B cell (primary cell): ENCODE measurements around the gene GSTO2. TPM values are rescaled to one million over a fixed set of nuclear protein-coding genes. Genes with fewer than 3 reads are reported as not detected.

Experiments
- ATAC-seq: fragments of 200-7000 bp; cut with Tn5 transposase; one replicate; pipeline ENCODE4 v1.10.0; 2021; ENCODE audit warnings: low read depth, mild to moderate bottlenecking, moderate number of reproducible peaks, moderate library complexity
- CTCF ChIA-PET: fragments of 350-600 bp; sonication (Branson Sonifier 250); formaldehyde crosslinking; loops from one replicate; lab custom pipeline; 2021; ENCODE audit warnings: antibody characterized with exemption, inconsistent platforms; lab: Charles Lee
- POLR2A ChIA-PET: fragments of 350-600 bp; sonication (Branson Sonifier 250); formaldehyde crosslinking; loops from one replicate; lab custom pipeline; 2021; ENCODE audit warnings: antibody characterized with exemption; lab: Charles Lee
- DNase-seq: peaks from one replicate; pipeline ENCODE4 v3.0.0; 2013
- H2AFZ ChIP-seq: 2 replicates; pipeline ENCODE4 v1.6.1; 2012; ENCODE audit warnings: mild to moderate bottlenecking, low read depth, low read length; ENCODE audit not compliant: insufficient read depth, poor library complexity, severe bottlenecking
- H3K27ac ChIP-seq, 2 donors: 1 replicate in 1 of 2; 2 replicates in 1 of 2; pipeline ENCODE4 v1.5.1; 2012 to 2013; ENCODE audit warnings: low read length in 2 of 2, mild to moderate bottlenecking in 2 of 2, moderate library complexity in 1 of 2
- H3K27me3 ChIP-seq, 4 experiments: fragments of 200-600 bp in 1 of 4; sonication (generic) in 1 of 4; replicated peaks in 1 of 4; 1 replicate in 2 of 4; 2 replicates in 2 of 4; pipeline versions ENCODE4 v1.6.1 to v1.7.0; 2013 to 2016; ENCODE audit warnings: low read length in 3 of 4, mild to moderate bottlenecking in 2 of 4, mixed read lengths in 1 of 4, moderate library complexity in 1 of 4; ENCODE audit not compliant: insufficient read depth in 4 of 4, control insufficient read depth in 3 of 4; ENCODE audit errors: control extremely low read depth in 1 of 4
- H3K36me3 ChIP-seq, 2 experiments: replicated peaks in 1 of 2; 1 replicate in 1 of 2; 2 replicates in 1 of 2; pipeline versions ENCODE4 v1.6.1 to v1.7.1; 2013; ENCODE audit warnings: low read length in 1 of 2; ENCODE audit not compliant: insufficient read depth in 2 of 2, control insufficient read depth in 1 of 2; ENCODE audit errors: control extremely low read depth in 1 of 2, extremely low read depth in 1 of 2
- H3K4me1 ChIP-seq, 2 donors: fragments of 200-600 bp in 1 of 2; sonication (generic) in 1 of 2; 1 replicate in 1 of 2; 2 replicates in 1 of 2; pipeline versions ENCODE4 v1.5.1 to v1.6.1; 2013 to 2017; ENCODE audit warnings: low read length in 2 of 2; ENCODE audit not compliant: control insufficient read depth in 2 of 2, insufficient read depth in 2 of 2
- H3K4me2 ChIP-seq: replicated peaks from 2 replicates; pipeline ENCODE3; 2012; ENCODE audit warnings: mild to moderate bottlenecking, low read depth, low read length; ENCODE audit not compliant: poor library complexity, severe bottlenecking
- H3K4me3 ChIP-seq, 5 experiments: fragments of 200-600 bp in 1 of 5; sonication (generic) in 1 of 5; 1 replicate in 3 of 5; 2 replicates in 2 of 5; pipeline versions ENCODE4 v1.5.1 to v1.7.0; 2011 to 2016; ENCODE audit warnings: low read length in 4 of 5, mild to moderate bottlenecking in 4 of 5, low read depth in 2 of 5, control low read depth in 1 of 5, moderate library complexity in 1 of 5; ENCODE audit not compliant: insufficient read depth in 1 of 5; ENCODE audit errors: control extremely low read depth in 1 of 5, extremely low read depth in 1 of 5
- H3K79me2 ChIP-seq: fragments of 200-600 bp; sonication (generic); one replicate; pipeline ENCODE4 v1.6.0; 2016; ENCODE audit warnings: low read length; ENCODE audit not compliant: control insufficient read depth, insufficient read depth
- H3K9ac ChIP-seq: fragments of 200-600 bp; sonication (generic); 2 replicates; pipeline ENCODE4 v1.6.1; 2017; ENCODE audit warnings: mild to moderate bottlenecking, low read length, moderate library complexity
- H3K9me3 ChIP-seq, 3 donors: one replicate each; pipeline versions ENCODE4 v1.6.1 to v1.7.1; 2013; ENCODE audit warnings: low read length in 2 of 3; ENCODE audit not compliant: control insufficient read depth in 2 of 3, insufficient read depth in 1 of 3; ENCODE audit errors: control extremely low read depth in 1 of 3
- H4K20me1 ChIP-seq: 2 replicates; pipeline ENCODE4 v1.6.0; 2012; ENCODE audit warnings: mild to moderate bottlenecking, low read length; ENCODE audit not compliant: insufficient read depth, control insufficient read depth, poor library complexity, severe bottlenecking
- H3K27ac Mint-ChIP-seq: one replicate; pipeline ENCODE4 v1.8.0; 2021; ENCODE audit warnings: mixed read lengths
- H3K27me3 Mint-ChIP-seq: one replicate; pipeline ENCODE4 v1.8.0; 2021; ENCODE audit warnings: mixed read lengths
- H3K4me1 Mint-ChIP-seq: one replicate; pipeline ENCODE4 v1.8.0; 2021; ENCODE audit warnings: mixed read lengths
- H3K4me3 Mint-ChIP-seq: one replicate; pipeline ENCODE4 v1.8.0; 2021; ENCODE audit warnings: mixed read lengths
- H3K9me3 Mint-ChIP-seq: one replicate; pipeline ENCODE4 v1.8.0; 2022; ENCODE audit warnings: mixed read lengths; ENCODE audit not compliant: insufficient read depth
- CTCF ChIP-seq: fragments of 200-600 bp; IDR thresholded peaks from one replicate; pipeline ENCODE4 v1.8.0; 2022; ENCODE audit warnings: antibody characterized with exemption, mild to moderate bottlenecking
- EZH2 ChIP-seq: IDR thresholded peaks from 2 replicates; pipeline ENCODE4 v1.6.1; 2012; ENCODE audit warnings: borderline replicate concordance, low read depth, mild to moderate bottlenecking, moderate library complexity, low read length; ENCODE audit not compliant: insufficient read depth, poor library complexity, severe bottlenecking
- WGBS: methylation state at CpG from one replicate; pipeline ENCODE4 v1.1.5; 2013; ENCODE audit warnings: missing lambda C conversion rate; ENCODE audit not compliant: insufficient coverage; 5-methylcytosine and 5-hydroxymethylcytosine counted together
- intact Hi-C: fragments of 100-400 bp; cut with micrococcal nuclease; formaldehyde crosslinking; loops from one replicate; pipeline ENCODE4 v1.10.0; 2022
- polyA plus RNA-seq: library from polyadenylated mRNA; depleted of rRNA; stranded (reverse); fragments of >200 nt; gene quantifications from 2 replicates; pipeline ENCODE4 v1.2.3, GENCODE V29; 2012
- total RNA-seq, 2 donors: library from RNA; stranded (reverse); fragments of 120-200 nt in 1 of 2; gene quantifications; 1 replicate in 1 of 2; 2 replicates in 1 of 2; pipeline versions ENCODE4 v1.2.3 to v1.2.4, GENCODE V29; 2013 to 2022

The GSTO2 gene
- total and polyA plus RNA-seq, 2 donors (not counting 1 experiment from before 2014, with no cell fraction given): 0.16 to 0.89 TPM

GRCh38 chr10:104327745-104328645 lies 59.0 kb downstream of the GSTO2 start:
- H3K4me1 ChIP-seq: peaks cover 89 to 92% of the 10 kb centered on the region in 2 donors
- peak overlapping the region; percentile 72 for H3K4me2 ChIP-seq
- peak overlapping the region in 3 of 5 experiments; percentile 9 to 24 (median 23) for H3K4me3 ChIP-seq
- H3K79me2 ChIP-seq: peaks cover 100% of the 10 kb centered on the region
- Mint-ChIP-seq H3K4me1 (peaks cover 98% of the 10 kb centered on the region), H3K4me3 (peak overlapping the region; percentile 60), H3K9me3 (no peaks in the 10 kb centered on the region), H3K27me3 (no peaks in the 10 kb centered on the region), H3K27ac (peak overlapping the region; percentile 89)
- peaks cover 0 to 16% of the 10 kb centered on the region in 2 experiments for H3K36me3 ChIP-seq
- peak overlapping the region in 1 of 2 donors; percentile 58 for H3K27ac ChIP-seq
- H4K20me1 ChIP-seq: peaks cover 100% of the 10 kb centered on the region
- CTCF ChIA-PET: interaction anchor here (0.6 to 7.8 kb wide), 6 partner anchors 10 to 39 kb away, joined by 3 to 47 read pairs (median 6); partner anchors contain the start of gene ITPRIP
- H3K9me3 ChIP-seq: peaks cover 0 to 4% (median 0%) of the 10 kb centered on the region in 3 donors
- H3K27me3 ChIP-seq: no peaks in the 10 kb centered on the region
- POLR2A ChIA-PET: interaction anchor here (1.5 to 2.1 kb wide), 2 partner anchors 10 to 21 kb away, joined by 3 to 15 read pairs; partner anchors contain the start of gene ITPRIP
- DNase-seq (no peak), ATAC-seq (no peak)
- no peak overlapping the region for H3K9ac ChIP-seq
- intact Hi-C loops: no loop called here
- WGBS: 46% methylated on average over 15 of the region's 20 CpGs
- TF ChIP-seq CTCF (no peak), EZH2 (no peak)
- no peak overlapping the region for H2AFZ ChIP-seq

- Mint-ChIP-seq H3K27me3 (no peaks in the 10 kb centered on the region), H3K4me1 (peaks cover 98% of the 10 kb centered on the region), H3K27ac (peak overlapping the region; percentile 89), H3K9me3 (no peaks in the 10 kb centered on the region), H3K4me3 (peak overlapping the region; percentile 82)
- TF ChIP-seq EZH2 (no peak), CTCF (no peak)
- peaks cover 0 to 16% of the 10 kb centered on the region in 2 experiments for H3K36me3 ChIP-seq
- peaks cover 100% of the 10 kb centered on the region for H3K79me2 ChIP-seq
- peaks cover 100% of the 10 kb centered on the region for H4K20me1 ChIP-seq
- intact Hi-C loops: no loop called here
- no peaks in the 10 kb centered on the region for H3K27me3 ChIP-seq
- no peak overlapping the region for H2AFZ ChIP-seq
- DNase-seq (no peak), ATAC-seq (no peak)
- WGBS: no CpG with 5 or more reads among the region's 3 CpGs
- peak overlapping the region in 4 of 5 experiments; percentile 4 to 24 (median 14) for H3K4me3 ChIP-seq
- peak overlapping the region; percentile 50 to 58 for H3K27ac ChIP-seq
- peak overlapping the region; percentile 72 for H3K4me2 ChIP-seq
- POLR2A ChIA-PET: interaction anchor here (1.5 to 2.1 kb wide), 2 partner anchors 10 to 21 kb away, joined by 3 to 15 read pairs; partner anchors contain the start of gene ITPRIP
- peak overlapping the region; percentile 24 for H3K9ac ChIP-seq
- H3K9me3 ChIP-seq: peaks cover 0 to 4% (median 0%) of the 10 kb centered on the region in 3 donors
- CTCF ChIA-PET: interaction anchor here (0.6 to 7.8 kb wide), 5 partner anchors 10 to 39 kb away, joined by 3 to 47 read pairs (median 9); partner anchors contain the start of gene ITPRIP
- peaks cover 83 to 92% of the 10 kb centered on the region in 2 donors for H3K4me1 ChIP-seq
Measured at GRCh38 chr10:104328646-104328895, 59.6 kb downstream of the GSTO2 start.
